Testis (tissue), 3 donors: Measurements from ENCODE around the gene CMYA5. TPM values are rescaled to one million over a fixed set of nuclear protein-coding genes. Genes with fewer than 3 reads are reported as not detected.
"Not testable (repeated sequence)": the region's sequence is repeated elsewhere in the genome, so short reads cannot be mapped to it uniquely, and the experiment has no call there.

Source experiments
- DNase-seq: peaks from one replicate; pipeline ENCODE4 v3.0.0-alpha.2; 2019
- H3K27ac ChIP-seq, 2 donors: fragments of 200-600 bp; sonication (generic); one replicate each; pipeline ENCODE4 v1.5.1; 2019
- H3K27me3 ChIP-seq: fragments of 200-600 bp; sonication (generic); one replicate; pipeline ENCODE4 v1.5.1; 2019
- H3K36me3 ChIP-seq: fragments of 200-600 bp; sonication (generic); one replicate; pipeline ENCODE4 v1.5.1; 2017; ENCODE audit warnings: low read depth; ENCODE audit errors: missing control alignments
- H3K4me1 ChIP-seq: fragments of 200-600 bp; sonication (generic); one replicate; pipeline ENCODE4 v1.5.1; 2019
- H3K4me3 ChIP-seq, 2 donors: fragments of 200-600 bp; sonication (generic); one replicate each; pipeline ENCODE4 v1.5.1; 2017 to 2019
- H3K9me3 ChIP-seq: fragments of 200-600 bp; sonication (generic); one replicate; pipeline ENCODE4 v1.5.1; 2017
- CTCF ChIP-seq, 3 experiments: fragments of 450-650 bp in 2 of 3; fragments of 200-600 bp in 1 of 3; sonication (generic) in 1 of 3; IDR thresholded peaks; one replicate each; pipeline ENCODE4 v1.5.1; 2016 to 2019; ENCODE audit warnings: antibody characterized with exemption in 3 of 3, mild to moderate bottlenecking in 2 of 3, moderate library complexity in 1 of 3
- POLR2A ChIP-seq: fragments of 450-650 bp; IDR thresholded peaks from one replicate; pipeline ENCODE4 v1.6.1; 2017; ENCODE audit warnings: antibody characterized with exemption, mild to moderate bottlenecking, moderate library complexity
- WGBS, 2 donors: methylation state at CpG; one replicate each; pipeline ENCODE4 v1.1.5; 2018; 5-methylcytosine and 5-hydroxymethylcytosine counted together
- intact Hi-C: fragments of 100-400 bp; cut with DNase I; formaldehyde crosslinking; loops from one replicate; pipeline ENCODE4 v1.15.1; 2023; ENCODE audit warnings: low total_unique reads
- polyA plus RNA-seq: library from polyadenylated mRNA; stranded (reverse); fragments of 350-450 nt; fragmentation: Illumina TruSeq; extraction: RNeasy Lipid Tissue Mini Kit (QIAGEN cat#74804); gene quantifications from one replicate; pipeline ENCODE4 v1.2.3, GENCODE V29; 2014; ENCODE audit warnings: low read depth, low replicate concordance; ENCODE audit not compliant: insufficient read depth
- total RNA-seq, 2 donors: library from RNA; depleted of rRNA; stranded (reverse); fragments of >200 nt; gene quantifications; one replicate each; pipeline ENCODE4 v1.2.3, GENCODE V29; 2016

CMYA5 gene
- total and polyA plus RNA-seq, 3 donors from 2014 or later, result 2.7 to 33.8 (median 27.3) TPM

- intact Hi-C loops, result no loop called here
- TF ChIP-seq CTCF (IDR thresholded peaks at IDR 0.05), result no peak
- TF ChIP-seq POLR2A, result no peak
- H3K27me3 ChIP-seq, result no peaks in the 10 kb centered on the region
- no peak overlapping the region for H3K27ac ChIP-seq
- H3K9me3 ChIP-seq, result no peaks in the 10 kb centered on the region
- no peaks in the 10 kb centered on the region for H3K4me1 ChIP-seq
- 86 to 97% methylated on average over 7 of the region's 7 CpGs for WGBS, 2 donors
- H3K36me3 ChIP-seq, result no peaks in the 10 kb centered on the region
- H3K4me3 ChIP-seq, result no peak overlapping the region
- DNase-seq, result no peak
These were observed 65.4 kb downstream of the CMYA5 start for GRCh38 chr5:79754865-79755555.

DNA sequence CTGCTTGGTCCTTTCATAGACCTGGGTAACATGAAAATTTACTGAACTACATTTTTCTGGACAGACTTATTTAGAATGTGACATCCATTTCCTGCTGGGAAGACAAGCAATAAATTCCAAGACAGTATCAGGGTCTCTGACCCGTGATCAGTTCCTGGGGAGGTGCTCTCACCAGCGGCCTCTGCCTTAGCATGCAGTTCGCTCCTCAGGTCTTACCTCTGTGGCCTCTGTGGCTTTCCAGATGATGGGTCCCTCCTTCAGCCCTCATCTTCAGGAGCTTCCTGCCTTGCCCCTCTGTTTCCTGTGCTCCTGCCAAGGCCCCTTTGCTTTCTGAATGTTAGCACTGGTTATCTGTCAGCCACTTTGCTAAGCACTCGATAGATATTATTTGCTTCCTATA is 66.4 kb downstream of the CMYA5 start:
- H3K27me3 ChIP-seq, result no peaks in the 10 kb centered on the region
- H3K4me3 ChIP-seq, result no peak overlapping the region
- no peaks in the 10 kb centered on the region for H3K9me3 ChIP-seq
- H3K4me1 ChIP-seq, result no peaks in the 10 kb centered on the region
- WGBS, 2 donors, result 76 to 85% methylated on average over 4 of the region's 4 CpGs
- no peak for DNase-seq
- H3K27ac ChIP-seq, result no peak overlapping the region
- H3K36me3 ChIP-seq, result no peaks in the 10 kb centered on the region
- intact Hi-C loops, result no loop called here
- TF ChIP-seq POLR2A, result no peak
- no peak for TF ChIP-seq CTCF (IDR thresholded peaks at IDR 0.05)

DNA sequence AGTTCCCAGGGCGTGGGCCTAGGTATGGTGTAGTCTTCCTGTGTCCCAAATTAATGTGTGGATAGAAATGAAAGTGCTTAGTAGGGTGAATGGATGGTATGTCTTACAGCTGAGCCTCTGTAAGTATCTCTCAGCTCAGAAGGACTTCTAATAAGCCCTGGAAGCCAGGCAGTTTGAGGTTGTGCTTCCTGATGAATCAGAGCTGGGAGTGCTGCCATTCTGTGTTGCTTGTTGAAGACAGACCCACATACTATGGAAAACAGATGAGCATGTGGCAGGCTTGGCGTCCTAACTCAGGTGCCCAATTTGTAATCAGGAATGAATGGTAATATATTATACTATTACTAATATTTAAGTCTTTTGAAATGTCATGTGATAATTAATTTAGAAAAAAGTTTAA is 69.8 kb downstream of the CMYA5 start:
- no peak for DNase-seq
- no peaks in the 10 kb centered on the region for H3K9me3 ChIP-seq
- H3K27me3 ChIP-seq, result no peaks in the 10 kb centered on the region
- intact Hi-C loops, result no loop called here
- 91 to 95% methylated on average over 2 of the region's 2 CpGs for WGBS, 2 donors
- H3K36me3 ChIP-seq, result no peaks in the 10 kb centered on the region
- no peak for TF ChIP-seq CTCF (IDR thresholded peaks at IDR 0.05)
- TF ChIP-seq POLR2A, result no peak
- H3K4me1 ChIP-seq, result no peaks in the 10 kb centered on the region
- H3K27ac ChIP-seq, result no peak overlapping the region
- H3K4me3 ChIP-seq, result no peak overlapping the region

DNA sequence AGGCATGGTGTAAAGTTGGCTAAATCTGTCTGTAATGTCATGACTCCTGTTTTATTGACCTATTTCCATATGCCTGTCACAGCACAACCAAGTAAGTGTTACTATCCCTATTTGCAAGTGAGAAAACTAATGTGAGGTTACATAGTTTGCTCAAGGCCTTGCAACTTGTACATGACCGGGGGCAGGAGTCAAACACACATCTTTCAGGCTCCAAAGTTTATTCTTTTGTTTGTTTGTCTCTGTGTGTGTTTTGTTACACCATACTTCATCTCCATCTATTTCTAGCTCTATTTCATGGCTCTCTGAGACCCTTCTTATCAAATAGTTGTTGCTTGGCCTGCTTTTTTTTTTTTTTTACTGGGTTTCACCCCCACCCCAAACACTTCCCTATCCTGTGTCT is 70.2 kb downstream of the CMYA5 start:
- no peaks in the 10 kb centered on the region for H3K4me1 ChIP-seq
- H3K27me3 ChIP-seq, result no peaks in the 10 kb centered on the region
- TF ChIP-seq CTCF (IDR thresholded peaks at IDR 0.05) (no peak), POLR2A (no peak)
- no peak for DNase-seq
- no peak overlapping the region for H3K27ac ChIP-seq
- no peak overlapping the region for H3K4me3 ChIP-seq
- no peaks in the 10 kb centered on the region for H3K9me3 ChIP-seq
- 90 to 96% methylated on average over 1 of the region's 1 CpG for WGBS, 2 donors
- intact Hi-C loops, result no loop called here
- H3K36me3 ChIP-seq, result no peaks in the 10 kb centered on the region

GRCh38 chr5:79762929-79763328 is 73.3 kb downstream of the CMYA5 start:
- Histone ChIP-seq H3K36me3 (no peaks in the 10 kb centered on the region), H3K27me3 (no peaks in the 10 kb centered on the region), H3K27ac (no peak overlapping the region), H3K4me3 (no peak overlapping the region), H3K9me3 (no peaks in the 10 kb centered on the region), H3K4me1 (no peaks in the 10 kb centered on the region)
- no peak for DNase-seq
- TF ChIP-seq POLR2A (no peak), CTCF (IDR thresholded peaks at IDR 0.05) (no peak)
- 78 to 85% methylated on average over 9 to 10 of the region's 10 CpGs for WGBS, 2 donors
- intact Hi-C loops, result no loop called here

DNA sequence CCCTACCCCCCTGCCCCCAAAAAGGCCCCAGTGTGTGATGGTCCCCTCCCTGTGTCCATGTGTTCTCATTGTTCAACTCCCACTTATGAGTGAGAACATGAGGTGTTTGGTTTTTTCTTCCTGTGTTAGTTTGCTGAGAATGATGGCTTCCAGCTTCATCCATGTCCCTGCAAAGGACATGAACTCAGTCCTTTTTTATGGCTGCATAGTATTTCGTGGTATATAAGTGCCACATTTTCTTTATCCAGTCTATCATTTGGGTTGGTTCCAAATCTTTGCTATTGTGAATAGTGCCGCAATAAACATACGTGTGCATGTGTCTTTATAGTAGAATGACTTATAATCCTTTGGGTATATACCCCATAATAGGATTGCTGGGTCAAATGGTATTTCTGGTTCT is 74.5 kb downstream of the CMYA5 start:
- WGBS, 2 donors, result 95 to 96% methylated on average over 3 of the region's 3 CpGs

More for the DNA sequence above, 74.5 kb downstream of the CMYA5 start:
- H3K27ac ChIP-seq, H3K4me1 ChIP-seq, H3K27me3 ChIP-seq, H3K9me3 ChIP-seq, H3K36me3 ChIP-seq, intact Hi-C loops, H3K4me3 ChIP-seq, DNase-seq: not testable (repeated sequence)
